ENCODE results near the gene PTPRA.
A peak's percentile ranks its signal among the peaks of the same experiment; 100 is the strongest.
"Not testable (repeated sequence)": the region's sequence is repeated elsewhere in the genome, so short reads cannot be mapped to it uniquely, and the experiment has no call there.

Gene PTPRA

GRCh38 chr20:2892376-2892775 is 19.1 kb downstream of the PTPRA start:
- no peak overlapping the region for H3K9ac ChIP-seq (ENCODE audit: low read length)
- no peak for DNase-seq
- no peak overlapping the region for H4K8ac ChIP-seq (ENCODE audit: low read depth, low read length)
- H3K79me1 ChIP-seq (ENCODE audit: low read length) = no peaks in the 10 kb centered on the region
- H3K9me3 ChIP-seq (ENCODE audit: insufficient read depth, low read depth, low read length) = no peaks in the 10 kb centered on the region
- no peak overlapping the region for H4K12ac ChIP-seq (ENCODE audit: low read depth, low read length)
- H3K4me2 ChIP-seq (ENCODE audit: low read length) = no peak overlapping the region
- H4K91ac ChIP-seq (ENCODE audit: low read depth, low read length) = no peak overlapping the region
- WGBS (ENCODE audit: extremely low coverage, insufficient coverage, insufficient read length) = no CpG with 5 or more reads among the region's 3 CpGs
- no peak overlapping the region for H2BK12ac ChIP-seq (ENCODE audit: low read length)
- no peak overlapping the region for H3K4ac ChIP-seq (ENCODE audit: low read depth, low read length)
- no peaks in the 10 kb centered on the region for H3K4me1 ChIP-seq (ENCODE audit: control insufficient read depth in 1 of 2, insufficient read depth in 2 of 2, low read length in 2 of 2)
- no peak overlapping the region for H2BK120ac ChIP-seq (ENCODE audit: insufficient read depth, low read length, poor library complexity)
- no peak overlapping the region for H2AK5ac ChIP-seq (ENCODE audit: low read length)
- no peaks in the 10 kb centered on the region for H3K36me3 ChIP-seq (ENCODE audit: control insufficient read depth in 1 of 2, insufficient read depth in 2 of 2, low read length in 2 of 2)
- no peaks in the 10 kb centered on the region for H3K27me3 ChIP-seq (ENCODE audit: insufficient read depth, low read length)
- H3K4me3 ChIP-seq (ENCODE audit: low read depth, low read length) = no peak overlapping the region
- H3K79me2 ChIP-seq (ENCODE audit: control insufficient read depth, insufficient read depth, low read length, poor library complexity) = no peaks in the 10 kb centered on the region
- no peak overlapping the region for H3K27ac ChIP-seq (ENCODE audit: low read depth, low read length)
- H3K18ac ChIP-seq (ENCODE audit: low read length) = no peak overlapping the region
- peak overlapping the region; percentile 33 for H3K23ac ChIP-seq (ENCODE audit: low read length)
- H3K14ac ChIP-seq (ENCODE audit: low read length) = no peak overlapping the region
- no peak overlapping the region for H2BK5ac ChIP-seq (ENCODE audit: low read depth, low read length, poor library complexity)
- H2AFZ ChIP-seq (ENCODE audit: insufficient read depth, low read length, poor library complexity) = no peak overlapping the region

GRCh38 chr20:2894221-2894620 is 20.9 kb downstream of the PTPRA start:
- Histone ChIP-seq H3K27me3 (ENCODE audit: insufficient read depth, low read length) (no peaks in the 10 kb centered on the region), H3K23ac (ENCODE audit: low read length) (no peak overlapping the region), H4K12ac (ENCODE audit: low read depth, low read length) (no peak overlapping the region), H3K27ac (ENCODE audit: low read depth, low read length) (no peak overlapping the region), H3K14ac (ENCODE audit: low read length) (no peak overlapping the region), H3K9me3 (ENCODE audit: insufficient read depth, low read depth, low read length) (no peaks in the 10 kb centered on the region), H3K79me2 (ENCODE audit: control insufficient read depth, insufficient read depth, low read length, poor library complexity) (no peaks in the 10 kb centered on the region), H3K18ac (ENCODE audit: low read length) (no peak overlapping the region), H2AK5ac (ENCODE audit: low read length) (no peak overlapping the region), H2BK12ac (ENCODE audit: low read length) (no peak overlapping the region), H4K91ac (ENCODE audit: low read depth, low read length) (no peak overlapping the region), H3K4me2 (ENCODE audit: low read length) (no peak overlapping the region), H4K8ac (ENCODE audit: low read depth, low read length) (no peak overlapping the region), H2BK120ac (ENCODE audit: insufficient read depth, low read length, poor library complexity) (no peak overlapping the region), H3K4ac (ENCODE audit: low read depth, low read length) (no peak overlapping the region), H2AFZ (ENCODE audit: insufficient read depth, low read length, poor library complexity) (no peak overlapping the region), H3K79me1 (ENCODE audit: low read length) (no peaks in the 10 kb centered on the region), H2BK5ac (ENCODE audit: low read depth, low read length, poor library complexity) (no peak overlapping the region), H3K36me3 (ENCODE audit: control insufficient read depth in 1 of 2, insufficient read depth in 2 of 2, low read length in 2 of 2) (no peaks in the 10 kb centered on the region), H3K9ac (ENCODE audit: low read length) (no peak overlapping the region), H3K4me3 (ENCODE audit: low read depth, low read length) (no peak overlapping the region), H3K4me1 (ENCODE audit: control insufficient read depth in 1 of 2, insufficient read depth in 2 of 2, low read length in 2 of 2) (no peaks in the 10 kb centered on the region)
- no peak for DNase-seq
- WGBS (ENCODE audit: extremely low coverage, insufficient coverage, insufficient read length) = no CpG with 5 or more reads among the region's 2 CpGs

GRCh38 chr20:2895154-2895553 is 21.9 kb downstream of the PTPRA start:
- not testable (repeated sequence) for H3K9ac ChIP-seq (ENCODE audit: low read length); H4K91ac ChIP-seq (ENCODE audit: low read depth, low read length); H2BK120ac ChIP-seq (ENCODE audit: insufficient read depth, low read length, poor library complexity); H3K9me3 ChIP-seq (ENCODE audit: insufficient read depth, low read depth, low read length); H3K23ac ChIP-seq (ENCODE audit: low read length); DNase-seq; H3K4me3 ChIP-seq (ENCODE audit: low read depth, low read length); H2BK5ac ChIP-seq (ENCODE audit: low read depth, low read length, poor library complexity); H3K79me1 ChIP-seq (ENCODE audit: low read length); H4K8ac ChIP-seq (ENCODE audit: low read depth, low read length); H2AFZ ChIP-seq (ENCODE audit: insufficient read depth, low read length, poor library complexity); H3K36me3 ChIP-seq (ENCODE audit: control insufficient read depth in 1 of 2, insufficient read depth in 2 of 2, low read length in 2 of 2); H3K4ac ChIP-seq (ENCODE audit: low read depth, low read length); H3K4me2 ChIP-seq (ENCODE audit: low read length); H2AK5ac ChIP-seq (ENCODE audit: low read length); H3K4me1 ChIP-seq (ENCODE audit: control insufficient read depth in 1 of 2, insufficient read depth in 2 of 2, low read length in 2 of 2); H2BK12ac ChIP-seq (ENCODE audit: low read length); H3K18ac ChIP-seq (ENCODE audit: low read length); H4K12ac ChIP-seq (ENCODE audit: low read depth, low read length); H3K14ac ChIP-seq (ENCODE audit: low read length); H3K27me3 ChIP-seq (ENCODE audit: insufficient read depth, low read length); H3K27ac ChIP-seq (ENCODE audit: low read depth, low read length); H3K79me2 ChIP-seq (ENCODE audit: control insufficient read depth, insufficient read depth, low read length, poor library complexity)
- no CpG with 5 or more reads among the region's 3 CpGs for WGBS (ENCODE audit: extremely low coverage, insufficient coverage, insufficient read length)

- no CpG with 5 or more reads among the region's 3 CpGs for WGBS (ENCODE audit: extremely low coverage, insufficient coverage, insufficient read length)
- Histone ChIP-seq H3K14ac (ENCODE audit: low read length) (no peak overlapping the region), H3K18ac (ENCODE audit: low read length) (no peak overlapping the region), H3K79me2 (ENCODE audit: control insufficient read depth, insufficient read depth, low read length, poor library complexity) (no peaks in the 10 kb centered on the region), H3K27ac (ENCODE audit: low read depth, low read length) (no peak overlapping the region), H2BK5ac (ENCODE audit: low read depth, low read length, poor library complexity) (no peak overlapping the region), H4K8ac (ENCODE audit: low read depth, low read length) (no peak overlapping the region), H3K36me3 (ENCODE audit: control insufficient read depth in 1 of 2, insufficient read depth in 2 of 2, low read length in 2 of 2) (no peaks in the 10 kb centered on the region), H2BK120ac (ENCODE audit: insufficient read depth, low read length, poor library complexity) (no peak overlapping the region), H3K27me3 (ENCODE audit: insufficient read depth, low read length) (no peaks in the 10 kb centered on the region), H3K9ac (ENCODE audit: low read length) (no peak overlapping the region), H3K4me3 (ENCODE audit: low read depth, low read length) (no peak overlapping the region), H3K4me1 (ENCODE audit: control insufficient read depth in 1 of 2, insufficient read depth in 2 of 2, low read length in 2 of 2) (no peaks in the 10 kb centered on the region), H3K4ac (ENCODE audit: low read depth, low read length) (no peak overlapping the region), H4K91ac (ENCODE audit: low read depth, low read length) (no peak overlapping the region), H3K4me2 (ENCODE audit: low read length) (no peak overlapping the region), H2AK5ac (ENCODE audit: low read length) (no peak overlapping the region), H2BK12ac (ENCODE audit: low read length) (no peak overlapping the region), H3K79me1 (ENCODE audit: low read length) (no peaks in the 10 kb centered on the region), H4K12ac (ENCODE audit: low read depth, low read length) (no peak overlapping the region), H3K9me3 (ENCODE audit: insufficient read depth, low read depth, low read length) (no peaks in the 10 kb centered on the region), H2AFZ (ENCODE audit: insufficient read depth, low read length, poor library complexity) (no peak overlapping the region), H3K23ac (ENCODE audit: low read length) (no peak overlapping the region)
- no peak for DNase-seq
Observed at GRCh38 chr20:2899243-2899642, 26.0 kb downstream of the PTPRA start.
